Upper lobe of left lung (tissue), 6 donors: Measurements from ENCODE around the gene FAM151B. TPM values are rescaled to one million over a fixed set of nuclear protein-coding genes. Genes with fewer than 3 reads are reported as not detected.

ENCODE experiments used
- ATAC-seq, 2 donors: fragments of 200-7000 bp; cut with Tn5 transposase; one replicate each; pipeline ENCODE4 v1.9.1; 2022; ENCODE audit warnings: mild to moderate bottlenecking in 2 of 2, moderate library complexity in 2 of 2; ENCODE audit not compliant: low FRiP score in 2 of 2
- DNase-seq, 2 donors: peaks; one replicate each; pipeline ENCODE4 v3.0.0-alpha.2; 2019 to 2020
- H3K27ac ChIP-seq, 4 donors: fragments of 200-600 bp; sonication (generic); one replicate each; pipeline ENCODE4 v1.5.1; 2016 to 2019
- H3K27me3 ChIP-seq, 4 donors: fragments of 200-600 bp; sonication (generic); one replicate each; pipeline ENCODE4 v1.5.1; 2017 to 2019
- H3K36me3 ChIP-seq, 4 donors: fragments of 200-600 bp; sonication (generic); one replicate each; pipeline ENCODE4 v1.5.1; 2016 to 2019
- H3K4me1 ChIP-seq, 4 donors: fragments of 200-600 bp; sonication (generic); one replicate each; pipeline ENCODE4 v1.5.1; 2018 to 2019
- H3K4me3 ChIP-seq, 4 donors: fragments of 200-600 bp; sonication (generic); one replicate each; pipeline ENCODE4 v1.5.1; 2017 to 2019; ENCODE audit warnings: mild to moderate bottlenecking in 2 of 4, moderate library complexity in 1 of 4
- H3K9me3 ChIP-seq, 4 donors: fragments of 200-600 bp; sonication (generic); one replicate each; pipeline ENCODE4 v1.5.1; 2018 to 2019
- EP300 ChIP-seq, 4 donors: sonication (generic); formaldehyde crosslinking; IDR thresholded peaks; one replicate each; pipeline ENCODE4 v1.5.1; 2017; ENCODE audit warnings: antibody characterized with exemption in 4 of 4, control low read depth in 2 of 4
- POLR2A ChIP-seq, 4 donors: fragments of 450-650 bp; IDR thresholded peaks; one replicate each; pipeline ENCODE4 v1.5.1; 2016 to 2017; ENCODE audit warnings: antibody characterized with exemption in 4 of 4, mild to moderate bottlenecking in 2 of 4
- POLR2AphosphoS5 ChIP-seq, 2 donors: sonication (generic); formaldehyde crosslinking; IDR thresholded peaks; one replicate each; pipeline ENCODE4 v1.5.1; 2017; ENCODE audit warnings: antibody characterized with exemption in 2 of 2
- WGBS, 2 donors: methylation state at CpG; one replicate each; pipeline ENCODE4 v1.1.5; 2017 to 2018; 5-methylcytosine and 5-hydroxymethylcytosine counted together
- total RNA-seq, 6 donors: library from RNA; depleted of rRNA in 4 of 6; stranded (reverse); fragments of >200 nt in 4 of 6; gene quantifications; one replicate each; pipeline versions ENCODE4 v1.1.0 to v1.2.1, GENCODE V29; 2016 to 2021
- TF ChIP-seq, protein P1 (sequence below), 6 experiments: fragments of 450-650 bp in 4 of 6; fragments of 200-600 bp in 2 of 6; sonication (generic) in 2 of 6; IDR thresholded peaks; one replicate each; pipeline ENCODE4 v1.5.1; 2016 to 2019; ENCODE audit warnings: antibody characterized with exemption in 6 of 6
- donor health status: DM: no; HTN: no; CAD: no; lungs with moderate emphysema.
- donor health status: DM: no; HTN: yes; CAD: no; lungs with severe emphysema.

The FAM151B gene
- total RNA-seq, 6 donors from 2014 or later, result 0.78 to 5.2 (median 2.7) TPM

DNA sequence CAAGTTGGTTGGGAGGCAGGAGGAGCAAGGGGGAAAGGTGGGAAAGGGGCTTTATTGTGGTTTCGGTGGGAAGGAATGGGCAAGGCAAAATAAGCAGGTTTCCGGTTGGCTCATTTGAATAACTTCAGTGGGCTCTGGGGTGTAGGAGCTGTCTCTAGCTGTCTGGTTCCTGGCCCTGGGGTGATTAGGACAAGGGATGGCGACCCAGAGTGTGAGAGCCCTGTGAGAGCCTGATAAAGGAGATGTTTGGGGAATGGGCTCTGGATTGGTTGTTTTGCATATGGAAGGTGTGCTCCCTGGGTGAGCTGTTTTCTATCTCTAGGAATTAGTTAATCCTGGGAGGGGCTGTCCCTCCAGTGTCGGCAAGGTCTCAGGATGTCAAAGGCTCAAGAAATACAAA is 66.7 kb downstream of the FAM151B start:
- DNase-seq, result no peak
- H3K4me3 ChIP-seq, result no peak overlapping the region
- H3K27ac ChIP-seq, result no peak overlapping the region
- WGBS, 2 donors, result 52 to 55% methylated on average over 4 of the region's 4 CpGs
- TF ChIP-seq POLR2A (IDR thresholded peaks at IDR 0.05), result no peak
- TF ChIP-seq EP300 (IDR thresholded peaks at IDR 0.05), result no peak
- TF ChIP-seq POLR2AphosphoS5 (IDR thresholded peaks at IDR 0.05), result no peak
- TF ChIP-seq, protein P1, sequence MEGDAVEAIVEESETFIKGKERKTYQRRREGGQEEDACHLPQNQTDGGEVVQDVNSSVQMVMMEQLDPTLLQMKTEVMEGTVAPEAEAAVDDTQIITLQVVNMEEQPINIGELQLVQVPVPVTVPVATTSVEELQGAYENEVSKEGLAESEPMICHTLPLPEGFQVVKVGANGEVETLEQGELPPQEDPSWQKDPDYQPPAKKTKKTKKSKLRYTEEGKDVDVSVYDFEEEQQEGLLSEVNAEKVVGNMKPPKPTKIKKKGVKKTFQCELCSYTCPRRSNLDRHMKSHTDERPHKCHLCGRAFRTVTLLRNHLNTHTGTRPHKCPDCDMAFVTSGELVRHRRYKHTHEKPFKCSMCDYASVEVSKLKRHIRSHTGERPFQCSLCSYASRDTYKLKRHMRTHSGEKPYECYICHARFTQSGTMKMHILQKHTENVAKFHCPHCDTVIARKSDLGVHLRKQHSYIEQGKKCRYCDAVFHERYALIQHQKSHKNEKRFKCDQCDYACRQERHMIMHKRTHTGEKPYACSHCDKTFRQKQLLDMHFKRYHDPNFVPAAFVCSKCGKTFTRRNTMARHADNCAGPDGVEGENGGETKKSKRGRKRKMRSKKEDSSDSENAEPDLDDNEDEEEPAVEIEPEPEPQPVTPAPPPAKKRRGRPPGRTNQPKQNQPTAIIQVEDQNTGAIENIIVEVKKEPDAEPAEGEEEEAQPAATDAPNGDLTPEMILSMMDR (IDR thresholded peaks at IDR 0.05), result no peak
- no peaks in the 10 kb centered on the region for H3K4me1 ChIP-seq
- H3K27me3 ChIP-seq, result no peaks in the 10 kb centered on the region
- no peaks in the 10 kb centered on the region for H3K36me3 ChIP-seq
- ATAC-seq, result no peak
- H3K9me3 ChIP-seq, result no peaks in the 10 kb centered on the region

DNA sequence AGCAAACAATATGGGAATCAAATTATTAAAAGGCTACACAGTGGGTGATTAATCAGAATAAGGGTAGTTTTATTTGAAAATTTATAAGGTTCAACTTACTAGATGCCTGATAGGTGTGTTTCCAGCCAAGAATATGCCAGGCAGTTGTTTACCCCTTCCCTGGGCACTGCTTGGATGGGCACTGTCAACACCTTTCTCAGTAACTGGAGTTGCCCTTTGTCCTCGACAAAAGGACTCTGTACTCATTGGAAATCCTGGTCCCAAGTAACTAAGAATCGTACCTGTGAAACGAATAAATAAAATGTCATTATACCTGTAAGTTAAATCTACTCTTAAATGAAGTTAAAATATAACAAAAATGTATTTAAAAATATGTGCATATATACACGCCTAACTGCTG is 67.2 kb downstream of the FAM151B start:
- Histone ChIP-seq H3K36me3 (no peaks in the 10 kb centered on the region), H3K27ac (no peak overlapping the region), H3K9me3 (no peaks in the 10 kb centered on the region), H3K27me3 (no peaks in the 10 kb centered on the region), H3K4me3 (no peak overlapping the region), H3K4me1 (no peaks in the 10 kb centered on the region)
- TF ChIP-seq EP300 (IDR thresholded peaks at IDR 0.05), result no peak
- 83 to 85% methylated on average over 4 of the region's 4 CpGs for WGBS, 2 donors
- DNase-seq (no peak), ATAC-seq (no peak)

DNA sequence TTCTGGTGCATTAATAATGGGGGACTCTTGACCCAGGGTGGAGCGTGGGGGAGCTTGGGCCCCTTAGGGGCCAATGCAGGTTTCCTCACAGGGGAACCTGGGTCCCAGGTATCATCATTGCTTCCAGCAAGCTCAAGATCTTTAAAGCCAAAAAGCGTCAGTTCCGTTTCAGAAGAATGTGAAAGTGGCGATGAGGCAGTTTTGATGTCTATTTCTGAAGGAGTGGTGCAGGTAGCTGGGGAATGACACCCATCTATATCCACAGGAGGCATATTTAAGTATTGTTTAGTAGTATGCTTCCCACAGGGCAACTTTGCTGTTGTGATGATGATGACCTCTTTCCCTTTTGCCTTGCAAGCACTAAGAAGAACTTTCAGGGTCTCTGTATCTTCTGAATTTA is 71.3 kb downstream of the FAM151B start:
- DNase-seq (no peak), ATAC-seq (no peak)
- no peak overlapping the region for H3K27ac ChIP-seq
- no peaks in the 10 kb centered on the region for H3K9me3 ChIP-seq
- H3K4me3 ChIP-seq, result no peak overlapping the region
- WGBS, 2 donors, result 95 to 98% methylated on average over 4 of the region's 4 CpGs
- no peak for TF ChIP-seq EP300 (IDR thresholded peaks at IDR 0.05)
- TF ChIP-seq POLR2A (IDR thresholded peaks at IDR 0.05), result no peak
- TF ChIP-seq, protein P1 (IDR thresholded peaks at IDR 0.05), result no peak
- TF ChIP-seq POLR2AphosphoS5 (IDR thresholded peaks at IDR 0.05), result no peak
- H3K27me3 ChIP-seq, result no peaks in the 10 kb centered on the region
- H3K36me3 ChIP-seq, result no peaks in the 10 kb centered on the region
- H3K4me1 ChIP-seq, result no peaks in the 10 kb centered on the region

DNA sequence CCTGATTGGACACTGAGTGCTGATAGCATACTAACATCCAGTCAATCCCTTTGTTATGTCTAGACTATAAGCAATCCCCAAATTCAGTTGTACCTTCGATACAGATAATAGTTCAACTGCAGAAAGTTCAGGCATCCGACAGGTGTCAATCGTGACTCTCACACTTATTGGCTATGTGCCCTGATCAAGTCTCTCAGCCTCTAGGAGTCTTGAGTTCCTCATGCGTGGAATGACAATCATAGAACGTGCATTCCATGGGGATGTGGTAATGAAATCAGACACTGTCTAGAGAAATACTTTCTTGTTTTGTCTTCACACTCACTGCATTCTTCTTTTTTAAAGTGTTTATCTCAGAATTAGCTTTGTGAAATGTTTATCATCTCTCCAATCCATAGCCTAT is 77.4 kb downstream of the FAM151B start:
- WGBS, 2 donors, result 80 to 84% methylated on average over 5 of the region's 5 CpGs
- peaks cover 13 to 15% (median 15%) of the 10 kb centered on the region in 4 donors for H3K4me1 ChIP-seq
- ATAC-seq, result no peak
- H3K4me3 ChIP-seq, result no peak overlapping the region
- H3K9me3 ChIP-seq, result no peaks in the 10 kb centered on the region
- TF ChIP-seq, protein P1 (IDR thresholded peaks at IDR 0.05), result no peak
- TF ChIP-seq EP300 (IDR thresholded peaks at IDR 0.05) (no peak), POLR2AphosphoS5 (IDR thresholded peaks at IDR 0.05) (no peak), POLR2A (IDR thresholded peaks at IDR 0.05) (no peak)
- DNase-seq, result no peak
- H3K27me3 ChIP-seq, result peaks cover 0 to 14% (median 10%) of the 10 kb centered on the region in 4 donors
- no peaks in the 10 kb centered on the region for H3K36me3 ChIP-seq
- H3K27ac ChIP-seq, result no peak overlapping the region

DNA sequence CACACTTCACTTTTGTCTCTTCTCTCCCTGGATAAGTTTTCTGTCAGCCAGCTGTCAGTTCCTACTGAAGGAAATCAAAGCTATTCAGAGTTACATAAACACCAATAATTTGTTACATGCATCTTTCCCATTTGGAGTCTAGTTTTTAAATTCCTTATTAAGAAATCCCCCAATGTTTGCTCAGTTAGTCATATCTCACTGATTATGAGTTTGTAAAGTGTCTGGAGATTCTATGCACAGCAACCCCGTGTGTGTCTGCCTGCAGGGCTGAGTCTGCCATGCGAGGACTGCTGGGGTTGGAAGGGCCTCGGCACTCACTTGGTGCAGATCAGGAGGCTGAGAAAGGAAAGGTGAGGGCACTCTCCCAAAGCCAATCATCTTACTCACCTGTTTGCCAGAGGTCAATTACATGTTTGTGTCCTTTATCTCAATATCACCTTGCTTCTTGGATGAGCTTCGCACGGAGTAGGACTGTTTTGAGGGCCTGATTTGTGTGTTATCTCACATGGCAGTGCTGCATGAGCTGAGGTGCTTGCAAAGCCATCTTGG is 78.9 kb downstream of the FAM151B start:
- DNase-seq, result no peak
- Histone ChIP-seq H3K9me3 (no peaks in the 10 kb centered on the region), H3K4me1 (peaks cover 14 to 18% (median 18%) of the 10 kb centered on the region in 4 donors), H3K36me3 (no peaks in the 10 kb centered on the region), H3K4me3 (no peak overlapping the region), H3K27me3 (peaks cover 0 to 26% (median 11%) of the 10 kb centered on the region in 4 donors), H3K27ac (no peak overlapping the region)
- TF ChIP-seq POLR2A (IDR thresholded peaks at IDR 0.05) (no peak), POLR2AphosphoS5 (IDR thresholded peaks at IDR 0.05) (no peak)
- no peak for ATAC-seq
- WGBS, 2 donors, result 69 to 84% methylated on average over 5 of the region's 5 CpGs

DNA sequence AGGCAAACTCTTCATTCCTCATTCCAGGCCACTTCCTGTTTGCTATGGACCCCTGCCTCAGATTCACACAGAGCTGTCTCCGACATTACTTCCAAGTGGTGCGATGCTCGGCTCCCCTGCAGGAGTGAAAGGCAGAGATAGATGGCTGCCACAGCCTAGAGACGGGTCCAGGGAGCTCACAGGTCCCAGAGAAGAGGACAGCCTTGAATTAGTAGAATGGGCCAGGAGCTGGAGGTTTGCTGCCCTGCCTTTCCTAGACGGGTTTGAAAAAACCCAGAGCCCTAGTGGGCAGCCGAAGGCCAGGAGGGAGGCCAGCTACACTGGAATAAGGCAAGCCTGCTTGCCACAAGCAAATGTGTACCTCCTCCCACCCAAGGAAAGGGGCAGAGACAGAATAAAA is 80.4 kb downstream of the FAM151B start:
- Histone ChIP-seq H3K36me3 (no peaks in the 10 kb centered on the region), H3K9me3 (no peaks in the 10 kb centered on the region), H3K27me3 (peaks cover 0 to 26% (median 11%) of the 10 kb centered on the region in 4 donors), H3K27ac (no peak overlapping the region), H3K4me1 (peaks cover 14 to 18% (median 18%) of the 10 kb centered on the region in 4 donors), H3K4me3 (no peak overlapping the region)
- 65 to 74% methylated on average over 6 of the region's 6 CpGs for WGBS, 2 donors
- no peak for DNase-seq
- no peak for ATAC-seq
- TF ChIP-seq, protein P1 (IDR thresholded peaks at IDR 0.05), result no peak
- no peak for TF ChIP-seq POLR2AphosphoS5 (IDR thresholded peaks at IDR 0.05)
